SU-DHL-6 (cell line): ENCODE results near the gene APBA2.

Source experiments
- H2AFZ ChIP-seq: fragments of 200-600 bp; sonication (generic); 2 replicates; pipeline ENCODE4 v1.6.1; 2014; ENCODE audit warnings: low read depth, mild to moderate bottlenecking, moderate library complexity, mixed read lengths, antibody characterized with exemption, low read length; ENCODE audit not compliant: severe bottlenecking
- H3F3A ChIP-seq: fragments of 200-600 bp; shearing (Covaris generic); 2 replicates; pipeline ENCODE4 v1.6.0; 2016; ENCODE audit warnings: antibody characterized with exemption, mild to moderate bottlenecking; ENCODE audit not compliant: insufficient read depth
- H3K27ac ChIP-seq: fragments of 200-600 bp; sonication (generic); 2 replicates; pipeline ENCODE4 v1.5.1; 2016; ENCODE audit warnings: low read depth, mild to moderate bottlenecking, low read length, moderate library complexity, mixed read lengths
- H3K27me3 ChIP-seq: fragments of 200-600 bp; sonication (generic), shearing (Covaris generic); 2 replicates; pipeline ENCODE4 v1.6.0; 2014; ENCODE audit warnings: mild to moderate bottlenecking, low read length
- H3K36me3 ChIP-seq: fragments of 200-600 bp; sonication (generic); 2 replicates; pipeline ENCODE4 v1.6.1; 2014; ENCODE audit warnings: mild to moderate bottlenecking, low read length, mixed read lengths
- H3K4me2 ChIP-seq: fragments of 300-600, 200-600 bp; shearing (Covaris generic), sonication (generic); 2 replicates; pipeline ENCODE4 v1.6.0; 2014; ENCODE audit warnings: low read length, low read depth, mild to moderate bottlenecking; ENCODE audit not compliant: poor library complexity, severe bottlenecking
- H3K4me3 ChIP-seq: fragments of 200-600 bp; sonication (generic); 2 replicates; pipeline ENCODE4 v1.5.1; 2014; ENCODE audit warnings: antibody characterized with exemption, low read length, mild to moderate bottlenecking, mixed read lengths; ENCODE audit not compliant: insufficient read depth, poor library complexity, severe bottlenecking
- H3K79me2 ChIP-seq: fragments of 200-600 bp; sonication (generic); 2 replicates; pipeline ENCODE4 v1.6.1; 2014; ENCODE audit warnings: mild to moderate bottlenecking, low read length, moderate library complexity; ENCODE audit not compliant: insufficient read depth
- H3K9ac ChIP-seq: fragments of 200-600 bp; sonication (generic); 2 replicates; pipeline ENCODE4 v1.7.0; 2014; ENCODE audit warnings: mild to moderate bottlenecking, low read length
- H3K9me2 ChIP-seq: fragments of 200-600 bp; sonication (generic); replicated peaks from 2 replicates; pipeline ENCODE4 v1.6.1; 2014; ENCODE audit warnings: low read length; ENCODE audit not compliant: insufficient read depth
- H3K9me3 ChIP-seq: fragments of 200-600 bp; sonication (generic); 2 replicates; pipeline ENCODE4 v1.6.1; 2014; ENCODE audit warnings: low read length, mixed read lengths; ENCODE audit not compliant: insufficient read depth
- H4K20me1 ChIP-seq: fragments of 200-600 bp; sonication (generic); 2 replicates; pipeline ENCODE4 v1.6.1; 2014; ENCODE audit warnings: low read depth, mild to moderate bottlenecking, antibody characterized with exemption, low read length, moderate library complexity, mixed read lengths
- EZH2phosphoT487 ChIP-seq: fragments of 200-600 bp; sonication (generic), shearing (Covaris generic); conservative IDR thresholded peaks from 2 replicates; pipeline ENCODE4 v1.6.1; 2018; ENCODE audit warnings: mild to moderate bottlenecking, antibody characterized with exemption, low read length, moderate library complexity, mixed read lengths
- TF ChIP-seq, protein P1 (sequence below): fragments of 200-600 bp; sonication (generic); IDR thresholded peaks from one replicate; pipeline ENCODE4 v1.5.1; 2017; ENCODE audit warnings: antibody characterized with exemption, mild to moderate bottlenecking, low read length, moderate library complexity; ENCODE audit not compliant: insufficient read depth, poor library complexity, severe bottlenecking

The APBA2 gene

GRCh38 chr15:28989896-28990295 lies 104.1 kb downstream of the APBA2 start:
- Histone ChIP-seq H3K4me3 (no peak overlapping the region), H2AFZ (no peak overlapping the region), H3K27me3 (no peaks in the 10 kb centered on the region), H4K20me1 (no peaks in the 10 kb centered on the region), H3K9me2 (no peaks in the 10 kb centered on the region), H3K9ac (no peak overlapping the region), H3K36me3 (no peaks in the 10 kb centered on the region), H3K79me2 (no peaks in the 10 kb centered on the region), H3F3A (no peaks in the 10 kb centered on the region), H3K9me3 (no peaks in the 10 kb centered on the region), H3K4me2 (no peak overlapping the region), H3K27ac (no peak overlapping the region)
- TF ChIP-seq EZH2phosphoT487, result no peak
- TF ChIP-seq, protein P1, sequence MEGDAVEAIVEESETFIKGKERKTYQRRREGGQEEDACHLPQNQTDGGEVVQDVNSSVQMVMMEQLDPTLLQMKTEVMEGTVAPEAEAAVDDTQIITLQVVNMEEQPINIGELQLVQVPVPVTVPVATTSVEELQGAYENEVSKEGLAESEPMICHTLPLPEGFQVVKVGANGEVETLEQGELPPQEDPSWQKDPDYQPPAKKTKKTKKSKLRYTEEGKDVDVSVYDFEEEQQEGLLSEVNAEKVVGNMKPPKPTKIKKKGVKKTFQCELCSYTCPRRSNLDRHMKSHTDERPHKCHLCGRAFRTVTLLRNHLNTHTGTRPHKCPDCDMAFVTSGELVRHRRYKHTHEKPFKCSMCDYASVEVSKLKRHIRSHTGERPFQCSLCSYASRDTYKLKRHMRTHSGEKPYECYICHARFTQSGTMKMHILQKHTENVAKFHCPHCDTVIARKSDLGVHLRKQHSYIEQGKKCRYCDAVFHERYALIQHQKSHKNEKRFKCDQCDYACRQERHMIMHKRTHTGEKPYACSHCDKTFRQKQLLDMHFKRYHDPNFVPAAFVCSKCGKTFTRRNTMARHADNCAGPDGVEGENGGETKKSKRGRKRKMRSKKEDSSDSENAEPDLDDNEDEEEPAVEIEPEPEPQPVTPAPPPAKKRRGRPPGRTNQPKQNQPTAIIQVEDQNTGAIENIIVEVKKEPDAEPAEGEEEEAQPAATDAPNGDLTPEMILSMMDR, result no peak

DNA sequence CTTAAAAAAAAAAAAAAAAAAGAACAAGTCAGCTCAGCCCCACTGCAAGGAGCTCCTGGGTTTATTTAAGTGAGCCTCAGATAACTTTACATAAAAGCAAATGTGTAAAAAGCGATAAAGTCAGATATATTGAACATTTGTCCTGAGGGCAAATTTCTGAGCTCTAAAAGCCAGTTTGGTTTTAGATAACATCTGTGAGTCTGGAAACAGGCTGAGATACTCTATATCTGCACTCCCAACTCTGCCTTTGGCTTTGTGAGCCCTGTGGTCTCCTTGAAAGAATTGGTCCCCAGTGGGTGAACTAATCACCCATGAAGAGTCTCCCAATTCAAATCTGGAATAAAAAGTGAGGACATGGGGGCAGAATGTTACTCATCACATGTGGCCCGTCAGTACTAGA lies 104.6 kb downstream of the APBA2 start:
- no peak for TF ChIP-seq EZH2phosphoT487
- TF ChIP-seq, protein P1, result no peak
- no peaks in the 10 kb centered on the region for H3K79me2 ChIP-seq
- H4K20me1 ChIP-seq, result no peaks in the 10 kb centered on the region
- H3K9me2 ChIP-seq, result no peaks in the 10 kb centered on the region
- H3K9ac ChIP-seq, result no peak overlapping the region
- no peaks in the 10 kb centered on the region for H3F3A ChIP-seq
- no peak overlapping the region for H3K4me2 ChIP-seq
- H2AFZ ChIP-seq, result no peak overlapping the region
- no peaks in the 10 kb centered on the region for H3K9me3 ChIP-seq
- no peaks in the 10 kb centered on the region for H3K36me3 ChIP-seq
- no peak overlapping the region for H3K4me3 ChIP-seq
- H3K27ac ChIP-seq, result no peak overlapping the region
- no peaks in the 10 kb centered on the region for H3K27me3 ChIP-seq

DNA sequence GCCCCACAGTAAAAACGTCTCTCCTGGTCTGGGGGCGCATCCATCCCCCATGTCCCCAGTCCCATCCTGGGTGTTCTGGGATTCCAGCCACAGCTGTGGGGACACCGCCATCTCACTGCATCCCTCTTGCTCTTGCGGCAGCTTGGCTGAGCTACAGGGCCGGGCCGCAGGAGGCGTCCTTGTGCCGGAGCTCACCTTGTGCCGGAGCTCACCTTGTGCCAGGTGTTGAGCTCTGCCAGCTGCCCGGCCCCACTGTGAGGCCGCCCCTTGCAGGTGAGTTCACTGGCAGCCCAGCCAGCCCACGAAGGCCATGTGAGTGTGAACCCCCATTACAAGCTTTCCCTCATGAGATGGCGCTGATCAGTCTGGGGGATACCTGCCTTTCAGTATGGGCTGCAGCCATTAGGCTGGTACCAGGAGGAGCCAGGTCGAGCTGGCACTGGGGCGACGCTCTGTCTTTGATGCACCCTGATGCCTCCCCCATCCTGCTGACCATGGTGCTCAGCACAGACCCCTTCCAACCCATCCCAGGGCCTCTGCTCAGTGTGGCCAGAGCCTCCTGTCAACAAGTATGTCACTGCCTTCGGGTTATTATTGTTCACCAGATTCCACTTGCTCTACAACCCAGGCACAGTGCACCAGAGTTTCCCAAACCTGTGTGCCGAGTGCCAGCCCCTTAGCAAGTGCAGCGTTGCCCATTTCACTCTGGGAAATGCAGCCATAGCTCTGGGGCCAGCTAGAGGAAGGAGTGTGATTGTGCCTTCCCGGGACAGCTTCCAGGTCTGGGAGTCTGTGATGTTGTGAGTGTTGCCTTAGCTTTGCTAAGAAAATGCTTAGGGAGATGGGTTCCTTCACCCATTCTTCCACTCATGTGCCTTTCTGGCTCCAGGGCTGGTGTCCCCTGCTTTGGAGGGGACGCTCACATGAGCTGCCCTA lies 105.7 kb downstream of the APBA2 start:
- H3F3A ChIP-seq, result no peaks in the 10 kb centered on the region
- no peaks in the 10 kb centered on the region for H3K79me2 ChIP-seq
- no peaks in the 10 kb centered on the region for H3K9me3 ChIP-seq
- H2AFZ ChIP-seq, result no peak overlapping the region
- no peaks in the 10 kb centered on the region for H3K27me3 ChIP-seq
- H3K36me3 ChIP-seq, result no peaks in the 10 kb centered on the region
- no peak overlapping the region for H3K27ac ChIP-seq
- H3K9me2 ChIP-seq, result no peaks in the 10 kb centered on the region
- TF ChIP-seq, protein P1, result no peak
- TF ChIP-seq EZH2phosphoT487, result no peak
- no peak overlapping the region for H3K4me3 ChIP-seq
- H4K20me1 ChIP-seq, result no peaks in the 10 kb centered on the region
- no peak overlapping the region for H3K9ac ChIP-seq
- no peak overlapping the region for H3K4me2 ChIP-seq
